Measurements from ENCODE around the gene SMCO1. TPM values are rescaled to one million over a fixed set of nuclear protein-coding genes. Genes with fewer than 3 reads are reported as not detected.
"Not testable (repeated sequence)": the region's sequence is repeated elsewhere in the genome, so short reads cannot be mapped to it uniquely, and the experiment has no call there.

Gene SMCO1
- total RNA-seq, 6 donors from 2014 or later: not detected

DNA sequence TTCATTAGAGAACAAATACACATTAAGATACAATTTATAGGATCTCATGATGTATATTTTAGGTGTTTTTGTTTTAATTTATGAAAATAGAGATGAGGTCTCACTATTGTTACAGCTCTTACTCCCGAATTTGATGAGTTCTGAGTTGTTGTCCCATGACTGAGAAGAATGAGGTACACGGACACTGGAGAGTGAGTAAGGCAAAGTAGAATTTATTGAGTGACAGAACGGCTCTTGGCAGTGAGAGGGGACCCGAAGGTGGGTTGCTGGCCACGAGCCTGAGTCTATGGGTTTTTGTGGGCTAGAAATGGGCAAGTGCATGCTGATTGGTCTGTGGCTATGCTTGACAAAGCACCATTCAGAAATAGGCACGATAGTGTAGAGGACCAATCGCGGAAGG is 8.5 kb downstream of the SMCO1 start:
- DNase-seq (no peak), ATAC-seq (ENCODE audit: low FRiP score in 2 of 2) (no peak)
- H3K36me3 ChIP-seq: no peaks in the 10 kb centered on the region
- no peaks in the 10 kb centered on the region for H3K9me3 ChIP-seq
- TF ChIP-seq POLR2A (IDR thresholded peaks at IDR 0.05) (no peak), EP300 (IDR thresholded peaks at IDR 0.05) (no peak), POLR2AphosphoS5 (IDR thresholded peaks at IDR 0.05) (no peak)
- TF ChIP-seq, protein P1, sequence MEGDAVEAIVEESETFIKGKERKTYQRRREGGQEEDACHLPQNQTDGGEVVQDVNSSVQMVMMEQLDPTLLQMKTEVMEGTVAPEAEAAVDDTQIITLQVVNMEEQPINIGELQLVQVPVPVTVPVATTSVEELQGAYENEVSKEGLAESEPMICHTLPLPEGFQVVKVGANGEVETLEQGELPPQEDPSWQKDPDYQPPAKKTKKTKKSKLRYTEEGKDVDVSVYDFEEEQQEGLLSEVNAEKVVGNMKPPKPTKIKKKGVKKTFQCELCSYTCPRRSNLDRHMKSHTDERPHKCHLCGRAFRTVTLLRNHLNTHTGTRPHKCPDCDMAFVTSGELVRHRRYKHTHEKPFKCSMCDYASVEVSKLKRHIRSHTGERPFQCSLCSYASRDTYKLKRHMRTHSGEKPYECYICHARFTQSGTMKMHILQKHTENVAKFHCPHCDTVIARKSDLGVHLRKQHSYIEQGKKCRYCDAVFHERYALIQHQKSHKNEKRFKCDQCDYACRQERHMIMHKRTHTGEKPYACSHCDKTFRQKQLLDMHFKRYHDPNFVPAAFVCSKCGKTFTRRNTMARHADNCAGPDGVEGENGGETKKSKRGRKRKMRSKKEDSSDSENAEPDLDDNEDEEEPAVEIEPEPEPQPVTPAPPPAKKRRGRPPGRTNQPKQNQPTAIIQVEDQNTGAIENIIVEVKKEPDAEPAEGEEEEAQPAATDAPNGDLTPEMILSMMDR (IDR thresholded peaks at IDR 0.05): no peak
- no peaks in the 10 kb centered on the region for H3K27me3 ChIP-seq
- H3K4me1 ChIP-seq: peaks cover 0 to 7% (median 4%) of the 10 kb centered on the region in 4 donors
- WGBS, 2 donors: 90 to 94% methylated on average over 8 of the region's 8 CpGs
- no peak overlapping the region for H3K27ac ChIP-seq
- H3K4me3 ChIP-seq: no peak overlapping the region

DNA sequence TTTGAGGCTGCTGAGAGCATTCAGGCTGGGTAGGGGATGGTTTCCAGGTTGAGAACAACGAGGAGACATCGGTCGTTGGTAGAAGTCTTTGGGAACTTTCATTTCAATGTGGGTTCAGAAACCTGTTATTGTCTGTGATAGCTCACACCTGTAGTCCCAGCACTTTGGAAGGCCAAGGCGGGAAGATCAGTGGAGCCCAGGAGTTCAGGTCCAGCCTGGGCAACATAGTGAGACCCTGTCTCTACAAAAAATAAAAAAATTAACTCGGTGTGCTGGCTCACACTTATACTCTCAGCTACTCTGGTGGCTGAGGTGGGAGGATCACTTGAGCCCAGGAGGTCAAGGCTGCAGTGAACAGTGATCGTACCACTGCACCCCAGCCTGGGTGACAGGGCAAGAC is 10.6 kb downstream of the SMCO1 start:
- WGBS, 2 donors: 90 to 95% methylated on average over 6 of the region's 6 CpGs
- H3K27me3 ChIP-seq: no peaks in the 10 kb centered on the region
- no peaks in the 10 kb centered on the region for H3K9me3 ChIP-seq
- DNase-seq: no peak
- TF ChIP-seq POLR2AphosphoS5 (IDR thresholded peaks at IDR 0.05) (no peak), EP300 (IDR thresholded peaks at IDR 0.05) (no peak), POLR2A (IDR thresholded peaks at IDR 0.05) (no peak)
- TF ChIP-seq, protein P1 (IDR thresholded peaks at IDR 0.05): no peak
- peak overlapping the region in 3 of 4 donors; percentile 93 to 98 (median 96) for H3K27ac ChIP-seq
- H3K4me3 ChIP-seq: peak overlapping the region in 1 of 4 donors; percentile 93
- H3K36me3 ChIP-seq: no peaks in the 10 kb centered on the region
- no peak for ATAC-seq (ENCODE audit: low FRiP score in 2 of 2)
- peaks cover 11 to 27% (median 13%) of the 10 kb centered on the region in 4 donors for H3K4me1 ChIP-seq

DNA sequence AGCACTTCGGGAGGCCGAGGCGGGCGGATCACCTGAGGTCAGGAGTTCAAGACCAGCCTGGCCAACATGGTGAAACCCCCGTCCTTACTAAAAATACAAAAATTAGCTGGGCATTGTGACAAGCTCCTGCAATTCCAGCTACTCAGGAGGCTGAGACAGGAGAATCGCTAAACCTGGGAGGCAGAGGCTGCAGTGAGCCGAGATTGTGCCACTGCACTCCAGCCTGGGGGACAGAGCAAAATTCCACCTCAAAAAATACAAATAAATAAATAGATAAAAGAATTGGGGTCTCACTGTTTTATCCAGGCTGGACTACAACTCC is 11.1 kb downstream of the SMCO1 start:
- not testable (repeated sequence) for H3K36me3 ChIP-seq; H3K27me3 ChIP-seq; H3K9me3 ChIP-seq; DNase-seq; ATAC-seq (ENCODE audit: low FRiP score in 2 of 2)
- Histone ChIP-seq H3K4me1 (peaks cover 14 to 32% (median 16%) of the 10 kb centered on the region in 4 donors), H3K4me3 (peak overlapping the region; percentile 58 to 99 (median 94)), H3K27ac (peak overlapping the region; percentile 93 to 98 (median 96))
- 21 to 24% methylated on average over 7 of the region's 7 CpGs for WGBS, 2 donors

DNA sequence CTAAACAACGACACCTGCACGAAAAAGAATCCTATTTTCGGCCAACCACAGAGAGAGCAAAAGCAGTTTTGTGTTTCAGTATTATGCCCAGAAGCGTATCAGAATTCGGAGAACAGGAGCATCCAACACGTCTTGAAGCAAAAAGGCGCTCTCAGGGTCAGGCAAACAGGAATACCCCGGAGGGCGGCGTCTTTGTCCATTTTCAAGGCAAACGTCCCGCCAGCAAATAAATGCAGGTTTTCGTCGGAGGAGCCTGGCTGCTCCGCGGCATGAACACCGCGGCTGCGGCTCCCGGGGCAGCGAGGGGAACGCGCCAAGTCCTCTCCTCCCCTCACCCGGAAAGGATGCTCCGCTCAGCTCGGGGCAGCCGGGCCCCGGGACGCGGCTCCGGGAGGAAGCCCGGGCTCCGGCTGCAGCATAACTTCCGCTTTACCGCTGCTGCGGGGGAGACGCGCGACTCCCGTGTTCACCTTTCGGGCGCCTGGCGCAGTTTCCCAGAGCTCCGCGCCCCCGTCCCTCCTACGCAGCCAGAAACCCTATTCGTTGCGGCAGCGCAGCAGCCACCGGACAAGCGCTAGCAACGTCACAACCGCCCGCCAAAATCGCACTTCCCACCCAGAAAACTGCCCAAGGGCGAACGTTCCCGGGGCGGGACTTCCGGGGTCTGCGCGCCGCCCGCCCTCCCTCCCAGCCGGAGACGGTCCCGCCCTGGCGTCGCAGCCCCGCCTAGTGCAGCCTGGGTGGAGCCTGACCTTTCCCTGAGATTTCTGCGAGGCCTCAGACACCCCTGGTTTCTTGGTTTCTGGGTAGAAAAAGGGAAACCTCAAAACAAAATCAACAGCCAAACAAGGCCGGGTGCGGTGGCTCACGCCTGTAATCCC is 11.7 kb downstream of the SMCO1 start, which contains the start of gene RNF168:
RNF168 (minus strand) TSS at position 573 of the 881 bp plus-strand sequence. CDS start 595 bp downstream, outside the sequence.
- peaks cover 14 to 38% (median 19%) of the 10 kb centered on the region in 4 donors for H3K4me1 ChIP-seq
- TF ChIP-seq POLR2A (IDR thresholded peaks at IDR 0.05) (peak in 3 of 4 donors; percentile 89 to 97 (median 90)), EP300 (IDR thresholded peaks at IDR 0.05) (peak in 1 of 4 donors; percentile 39), POLR2AphosphoS5 (IDR thresholded peaks at IDR 0.05) (peak; percentile 89 to 97)
- TF ChIP-seq, protein P1 (IDR thresholded peaks at IDR 0.05): no peak
- WGBS, 2 donors: 0% methylated on average over 31 to 35 of the region's 75 CpGs
- no peaks in the 10 kb centered on the region for H3K36me3 ChIP-seq
- peak; percentile 97 for DNase-seq
- no peaks in the 10 kb centered on the region for H3K9me3 ChIP-seq
- peak within 1 kb of the TSS; percentile 58 to 99 (median 94) for H3K4me3 ChIP-seq
- peak; percentile 94 to 95 for ATAC-seq (ENCODE audit: low FRiP score in 2 of 2)
- peak within 1 kb of the TSS; percentile 93 to 98 (median 96) for H3K27ac ChIP-seq
- no peaks in the 10 kb centered on the region for H3K27me3 ChIP-seq

DNA sequence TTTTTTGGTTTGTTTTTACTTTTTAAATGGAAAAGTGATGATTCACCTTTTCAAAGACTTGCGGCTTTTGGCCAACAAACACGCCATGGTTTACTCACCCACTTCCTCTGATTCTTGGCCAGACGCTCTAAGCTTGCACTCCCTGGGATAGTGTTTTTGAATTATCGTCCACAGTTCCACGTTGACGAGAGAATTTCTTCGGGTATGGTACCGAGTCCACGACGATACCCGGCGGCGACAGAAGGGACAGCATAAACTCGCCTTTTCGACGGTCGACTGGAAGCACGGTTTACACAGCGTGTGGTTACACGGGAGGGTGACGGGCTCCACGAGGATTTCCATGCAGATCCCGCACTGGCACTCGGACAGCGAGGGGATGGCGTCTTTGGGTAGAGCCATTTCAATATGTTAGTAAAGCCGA is 12.4 kb downstream of the SMCO1 start:
- Histone ChIP-seq H3K9me3 (no peaks in the 10 kb centered on the region), H3K4me3 (peak overlapping the region; percentile 58 to 99 (median 94)), H3K27me3 (no peaks in the 10 kb centered on the region), H3K4me1 (peaks cover 14 to 41% (median 19%) of the 10 kb centered on the region in 4 donors), H3K36me3 (peaks cover 0 to 3% (median 0%) of the 10 kb centered on the region in 4 donors), H3K27ac (peak overlapping the region; percentile 93 to 98 (median 96))
- TF ChIP-seq, protein P1 (IDR thresholded peaks at IDR 0.05): peak in 1 of 6 experiments; percentile 28
- peak; percentile 23 to 54 for TF ChIP-seq POLR2AphosphoS5 (IDR thresholded peaks at IDR 0.05)
- no peak for TF ChIP-seq POLR2A (IDR thresholded peaks at IDR 0.05)
- no peak for TF ChIP-seq EP300 (IDR thresholded peaks at IDR 0.05)
- 1% methylated on average over 21 to 27 of the region's 27 CpGs for WGBS, 2 donors
- ATAC-seq (ENCODE audit: low FRiP score in 2 of 2) (peak; percentile 79 to 84), DNase-seq (peak in 1 of 2 donors; percentile 38)

Data from upper lobe of left lung (tissue), 6 donors.